Measurements from ENCODE around the gene ZSWIM7. TPM values are rescaled to one million over a fixed set of nuclear protein-coding genes. Genes with fewer than 3 reads are reported as not detected.

ZSWIM7 gene
- total RNA-seq, 2 experiments from 2014 or later: 27.2 to 33.2 TPM

GRCh38 chr17:15971098-15971678 lies 28.3 kb downstream of the ZSWIM7 start:
- H3K4me2 ChIP-seq (ENCODE audit: low read length): no peak overlapping the region
- no TSS peak for BruUV-seq (replicated peaks)
- TF ChIP-seq, protein P1, sequence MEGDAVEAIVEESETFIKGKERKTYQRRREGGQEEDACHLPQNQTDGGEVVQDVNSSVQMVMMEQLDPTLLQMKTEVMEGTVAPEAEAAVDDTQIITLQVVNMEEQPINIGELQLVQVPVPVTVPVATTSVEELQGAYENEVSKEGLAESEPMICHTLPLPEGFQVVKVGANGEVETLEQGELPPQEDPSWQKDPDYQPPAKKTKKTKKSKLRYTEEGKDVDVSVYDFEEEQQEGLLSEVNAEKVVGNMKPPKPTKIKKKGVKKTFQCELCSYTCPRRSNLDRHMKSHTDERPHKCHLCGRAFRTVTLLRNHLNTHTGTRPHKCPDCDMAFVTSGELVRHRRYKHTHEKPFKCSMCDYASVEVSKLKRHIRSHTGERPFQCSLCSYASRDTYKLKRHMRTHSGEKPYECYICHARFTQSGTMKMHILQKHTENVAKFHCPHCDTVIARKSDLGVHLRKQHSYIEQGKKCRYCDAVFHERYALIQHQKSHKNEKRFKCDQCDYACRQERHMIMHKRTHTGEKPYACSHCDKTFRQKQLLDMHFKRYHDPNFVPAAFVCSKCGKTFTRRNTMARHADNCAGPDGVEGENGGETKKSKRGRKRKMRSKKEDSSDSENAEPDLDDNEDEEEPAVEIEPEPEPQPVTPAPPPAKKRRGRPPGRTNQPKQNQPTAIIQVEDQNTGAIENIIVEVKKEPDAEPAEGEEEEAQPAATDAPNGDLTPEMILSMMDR (conservative IDR thresholded peaks at IDR 0.05; ENCODE audit: low read length): no peak
- TF ChIP-seq EZH2phosphoT487 (IDR thresholded peaks at IDR 0.05; ENCODE audit: borderline replicate concordance, low read depth, low read length): no peak
- H4K20me1 ChIP-seq (ENCODE audit: insufficient read depth, low read length): no peaks in the 10 kb centered on the region
- no peaks in the 10 kb centered on the region for H3K9me2 ChIP-seq (ENCODE audit: insufficient read depth, low read length)
- H3K4me1 ChIP-seq (ENCODE audit: insufficient read depth, low read length, poor library complexity, severe bottlenecking): no peaks in the 10 kb centered on the region
- H3K4me3 ChIP-seq (ENCODE audit: low read depth, low read length, poor library complexity, severe bottlenecking): no peak overlapping the region
- intact Hi-C loops (cut with micrococcal nuclease; ENCODE audit: unreplicated experiment): no loop called here
- no peaks in the 10 kb centered on the region for H3K79me2 ChIP-seq (ENCODE audit: insufficient read depth, low read depth, low read length)
- no peak overlapping the region for H2AFZ ChIP-seq (ENCODE audit: low read length)
- ChIA-PET CTCF (ENCODE audit: unreplicated experiment) (no interaction called here), POLR2A (no interaction called here)
- peaks cover 7% of the 10 kb centered on the region; the same call in 1 of the 2 replicates for H3K36me3 ChIP-seq (ENCODE audit: insufficient read depth, low read length)
- no peak for DNase-seq (ENCODE audit: low spot score)
- H3K27ac ChIP-seq (ENCODE audit: low read depth, low read length, poor library complexity, severe bottlenecking): no peak overlapping the region
- no peaks in the 10 kb centered on the region for H3K9me3 ChIP-seq (ENCODE audit: low read length)

GRCh38 chr17:15970500-15970899 lies 29.0 kb downstream of the ZSWIM7 start:
- Histone ChIP-seq H4K20me1 (ENCODE audit: insufficient read depth, low read length) (no peaks in the 10 kb centered on the region), H3K4me2 (ENCODE audit: low read length) (no peak overlapping the region), H3K4me1 (ENCODE audit: insufficient read depth, low read length, poor library complexity, severe bottlenecking) (no peaks in the 10 kb centered on the region), H3K4me3 (ENCODE audit: low read depth, low read length, poor library complexity, severe bottlenecking) (no peak overlapping the region), H3K27ac (ENCODE audit: low read depth, low read length, poor library complexity, severe bottlenecking) (no peak overlapping the region), H3K9me3 (ENCODE audit: low read length) (no peaks in the 10 kb centered on the region), H3K9me2 (ENCODE audit: insufficient read depth, low read length) (no peaks in the 10 kb centered on the region), H3K79me2 (ENCODE audit: insufficient read depth, low read depth, low read length) (no peaks in the 10 kb centered on the region), H2AFZ (ENCODE audit: low read length) (no peak overlapping the region), H3K36me3 (ENCODE audit: insufficient read depth, low read length) (peaks cover 7% of the 10 kb centered on the region; the same call in 1 of the 2 replicates)
- CTCF ChIA-PET (ENCODE audit: unreplicated experiment): no interaction called here
- no peak for DNase-seq (ENCODE audit: low spot score)
- intact Hi-C loops (cut with micrococcal nuclease; ENCODE audit: unreplicated experiment): no loop called here
- no peak for TF ChIP-seq EZH2phosphoT487 (IDR thresholded peaks at IDR 0.05; ENCODE audit: borderline replicate concordance, low read depth, low read length)
- TF ChIP-seq, protein P1 (conservative IDR thresholded peaks at IDR 0.05; ENCODE audit: low read length): no peak
- POLR2A ChIA-PET: interaction anchor here (0.6 kb wide), 1 partner anchor 12 kb away, joined by 3 read pairs; no protein-coding TSS in a partner anchor
- BruUV-seq (replicated peaks): no TSS peak

- TF ChIP-seq EZH2phosphoT487 (IDR thresholded peaks at IDR 0.05; ENCODE audit: borderline replicate concordance, low read depth, low read length): no peak
- TF ChIP-seq, protein P1 (conservative IDR thresholded peaks at IDR 0.05; ENCODE audit: low read length): no peak
- Histone ChIP-seq H3K36me3 (ENCODE audit: insufficient read depth, low read length) (no peaks in the 10 kb centered on the region), H2AFZ (ENCODE audit: low read length) (no peak overlapping the region), H4K20me1 (ENCODE audit: insufficient read depth, low read length) (no peaks in the 10 kb centered on the region), H3K9me2 (ENCODE audit: insufficient read depth, low read length) (no peaks in the 10 kb centered on the region), H3K4me3 (ENCODE audit: low read depth, low read length, poor library complexity, severe bottlenecking) (no peak overlapping the region), H3K4me1 (ENCODE audit: insufficient read depth, low read length, poor library complexity, severe bottlenecking) (no peaks in the 10 kb centered on the region), H3K4me2 (ENCODE audit: low read length) (no peak overlapping the region), H3K9me3 (ENCODE audit: low read length) (no peaks in the 10 kb centered on the region), H3K27ac (ENCODE audit: low read depth, low read length, poor library complexity, severe bottlenecking) (no peak overlapping the region), H3K79me2 (ENCODE audit: insufficient read depth, low read depth, low read length) (no peaks in the 10 kb centered on the region)
- no TSS peak for BruUV-seq (replicated peaks)
- ChIA-PET POLR2A (interaction anchor here (0.6 kb wide), 1 partner anchor 584 kb away, joined by 3 read pairs; no protein-coding TSS in a partner anchor), CTCF (ENCODE audit: unreplicated experiment) (no interaction called here)
- intact Hi-C loops (cut with micrococcal nuclease; ENCODE audit: unreplicated experiment): no loop called here
- no peak for DNase-seq (ENCODE audit: low spot score)
Measured at GRCh38 chr17:15969463-15969862, 30.0 kb downstream of the ZSWIM7 start.
